Stromal cell of bone marrow (primary cell): ENCODE data around the gene ANKRD13B.
A peak's percentile ranks its signal among the peaks of the same experiment; 100 is the strongest.

Experiments used
- DNase-seq: peaks from one replicate; pipeline ENCODE4 v3.0.0-alpha.2; 2012; ENCODE audit warnings: low read depth

Gene ANKRD13B

DNA sequence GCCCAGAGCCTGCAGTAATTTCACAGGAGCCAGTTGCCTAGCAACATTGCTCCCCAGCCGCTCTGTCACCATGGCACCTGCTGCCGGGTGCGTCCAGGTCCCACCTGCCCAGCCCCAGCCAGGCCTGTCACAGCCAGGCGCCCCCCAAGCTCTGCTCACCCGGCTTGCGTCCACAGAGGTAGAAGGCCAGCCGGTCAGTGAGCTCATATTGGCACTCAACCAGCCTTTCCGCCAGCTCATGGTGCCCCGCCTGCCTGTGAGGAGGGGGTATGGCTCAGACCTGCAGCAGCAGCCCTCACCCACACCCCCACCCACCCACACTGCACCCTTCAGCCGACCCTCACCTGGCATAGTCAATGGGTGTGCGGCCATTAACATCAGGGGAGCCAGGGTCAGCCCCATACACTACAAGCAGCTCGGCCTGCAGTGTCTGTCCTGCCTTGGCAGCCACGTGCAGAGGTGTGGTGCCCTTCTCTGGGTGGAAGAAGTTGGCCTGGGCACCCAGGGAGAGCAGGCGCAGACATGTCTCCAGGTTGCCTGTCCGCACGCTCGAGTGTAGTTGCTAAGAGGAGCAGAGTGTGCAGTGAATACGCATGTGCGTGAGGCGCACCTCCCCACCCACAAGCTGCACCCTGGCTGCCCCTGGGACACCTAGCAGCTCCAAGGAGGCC lies 11.2 kb upstream of the ANKRD13B start:
- no peak for DNase-seq

DNA sequence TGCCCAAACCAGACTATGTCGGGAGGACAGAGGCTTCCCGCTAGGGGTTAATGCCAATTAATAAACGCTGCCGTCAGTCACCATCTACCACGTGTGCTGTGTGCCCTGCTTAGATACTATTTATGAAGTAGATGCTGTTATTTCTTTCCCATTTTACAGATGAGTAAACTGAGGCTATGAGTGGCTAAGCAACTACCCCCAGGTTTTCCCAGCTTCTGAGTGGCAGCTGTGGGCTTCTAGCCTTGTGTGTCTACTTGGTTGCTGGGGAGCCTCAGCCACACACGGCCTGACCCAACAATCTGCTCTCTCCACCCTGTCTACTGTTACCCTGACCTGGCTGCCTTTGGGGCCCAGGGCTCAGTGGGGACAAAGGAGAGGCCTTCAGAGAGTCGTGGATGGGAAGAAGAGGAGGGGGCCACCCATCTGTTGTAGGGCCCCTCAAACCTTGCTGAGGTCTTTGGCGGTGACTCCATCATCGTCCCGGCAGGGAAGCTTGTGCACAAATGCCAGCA lies 10.6 kb upstream of the ANKRD13B start:
- no peak for DNase-seq

DNA sequence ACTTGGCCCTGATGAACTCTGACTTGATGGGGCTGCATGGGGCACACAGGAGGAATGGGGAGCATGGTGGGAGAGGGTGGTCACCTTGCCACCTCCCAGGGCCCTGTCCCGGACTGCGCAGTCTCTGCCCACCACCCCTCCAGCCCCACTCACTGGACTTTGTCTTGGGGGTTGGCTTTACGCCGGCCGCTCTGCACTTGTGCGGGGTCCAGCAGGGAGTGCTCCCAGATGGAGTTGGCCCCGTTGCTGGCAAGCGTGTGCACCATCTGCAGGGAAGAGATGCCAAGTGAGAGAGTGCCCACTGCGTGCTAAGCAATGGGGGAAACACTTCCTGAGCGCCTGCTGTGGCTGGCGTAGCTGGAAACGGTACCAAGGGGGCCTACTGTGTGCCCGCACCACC lies 10.2 kb upstream of the ANKRD13B start:
- no peak for DNase-seq

DNA sequence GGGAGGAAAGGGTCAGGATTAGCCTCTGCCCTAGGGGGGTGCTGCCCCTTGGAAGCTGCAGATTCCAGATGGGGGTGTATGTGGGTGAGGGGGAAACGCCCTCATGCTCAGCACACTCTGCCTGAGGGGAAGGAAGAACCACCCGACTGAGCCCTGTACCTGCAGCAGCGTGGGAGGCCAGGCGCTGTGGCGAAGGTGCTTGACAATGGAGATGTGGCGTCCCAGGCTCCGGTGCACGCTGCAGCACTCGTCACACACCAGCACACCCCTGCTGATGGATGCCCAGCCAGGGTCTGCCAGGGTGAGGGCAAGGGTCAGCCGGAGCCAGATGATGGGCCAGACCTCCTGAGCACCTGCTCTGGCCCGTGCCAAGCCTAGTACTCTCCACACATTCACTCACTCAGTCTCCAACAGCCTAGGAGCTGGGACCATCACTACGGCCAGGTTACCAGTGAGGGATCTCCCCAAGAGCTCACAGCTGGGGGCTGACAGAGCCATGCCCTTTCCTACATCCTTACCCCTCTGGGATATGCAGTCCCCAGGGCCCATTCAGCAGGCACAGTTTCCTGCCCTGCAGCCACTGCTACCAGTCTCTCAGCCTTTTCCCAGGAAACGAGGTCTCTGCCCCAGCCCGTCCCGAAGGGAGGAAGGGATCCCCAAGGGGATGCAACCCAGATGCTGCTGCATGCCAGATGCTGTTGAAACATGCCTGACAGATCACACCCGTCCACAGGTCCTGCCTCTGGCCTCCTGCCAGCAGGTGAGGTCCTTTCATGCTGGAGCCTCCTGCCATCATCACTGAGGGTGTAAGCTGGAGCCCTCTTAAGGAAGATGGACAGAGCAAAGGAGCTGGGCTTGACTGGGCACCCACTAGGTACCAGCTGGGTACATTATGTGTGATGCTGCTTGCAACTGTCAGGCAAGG lies 9.3 kb upstream of the ANKRD13B start:
- DNase-seq = no peak

DNA sequence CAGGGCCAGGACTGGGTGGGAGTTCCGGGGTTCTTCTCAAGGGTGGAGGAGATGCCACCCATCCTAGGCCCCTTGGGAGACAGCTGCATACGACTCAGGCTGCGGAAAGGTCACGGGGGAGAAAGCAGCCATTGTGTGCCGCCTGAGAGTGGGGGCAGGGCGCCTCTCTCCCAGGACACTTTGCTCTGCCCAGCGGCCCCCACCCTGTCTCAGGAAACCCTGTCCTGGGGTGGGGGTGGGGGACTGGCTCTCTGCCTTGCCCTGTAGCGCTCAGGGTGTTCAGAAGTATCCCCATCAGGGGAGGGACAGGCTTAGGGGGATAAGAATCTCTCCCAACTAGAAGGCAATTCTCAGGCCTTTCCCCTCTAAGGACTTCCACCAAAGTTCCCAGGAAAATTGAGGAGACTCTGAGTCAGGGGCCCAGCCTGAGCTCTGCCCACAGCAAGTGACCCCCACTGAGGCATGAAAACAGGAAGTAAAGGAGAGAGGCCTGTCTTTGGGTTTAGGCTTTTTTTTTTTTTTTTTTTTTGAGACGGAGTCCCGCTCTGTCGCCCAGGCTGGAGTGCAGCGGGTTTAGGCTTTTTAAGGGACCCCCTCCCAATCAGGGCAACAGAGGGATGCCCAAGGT lies 8.4 kb upstream of the ANKRD13B start:
- DNase-seq = no peak

DNA sequence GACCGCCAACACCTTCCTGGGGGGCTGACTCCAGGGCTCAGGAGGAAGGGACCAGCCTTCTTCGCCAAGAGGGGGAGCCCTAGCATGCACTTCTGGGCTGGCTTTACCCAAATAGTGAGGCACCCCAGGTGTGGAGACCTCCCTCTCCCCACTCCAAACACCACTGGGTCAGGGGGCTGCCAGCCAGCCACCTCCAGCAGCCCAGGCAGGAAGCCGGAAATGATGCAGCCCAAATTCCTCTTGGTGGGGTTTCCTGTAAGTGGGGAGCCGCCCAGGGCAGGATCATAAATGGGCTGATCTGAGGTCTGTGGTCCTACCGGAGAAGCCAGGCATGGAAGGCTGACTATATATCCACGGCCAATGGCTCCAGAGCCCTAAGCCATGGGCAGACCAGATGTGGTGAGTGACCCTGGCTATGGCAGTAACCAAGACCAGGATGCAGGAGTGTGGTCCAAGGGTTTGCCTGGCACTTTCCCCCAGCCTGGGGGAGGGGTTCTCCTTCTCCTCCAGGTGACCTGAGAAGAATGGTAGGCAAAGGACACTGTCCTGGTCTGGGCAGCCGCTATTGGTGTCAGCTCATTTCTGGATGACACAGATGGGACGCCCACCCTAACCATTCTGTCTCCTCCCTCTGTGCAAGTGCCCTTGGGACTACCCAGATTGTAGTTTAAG lies 7.7 kb upstream of the ANKRD13B start:
- DNase-seq = no peak

DNA sequence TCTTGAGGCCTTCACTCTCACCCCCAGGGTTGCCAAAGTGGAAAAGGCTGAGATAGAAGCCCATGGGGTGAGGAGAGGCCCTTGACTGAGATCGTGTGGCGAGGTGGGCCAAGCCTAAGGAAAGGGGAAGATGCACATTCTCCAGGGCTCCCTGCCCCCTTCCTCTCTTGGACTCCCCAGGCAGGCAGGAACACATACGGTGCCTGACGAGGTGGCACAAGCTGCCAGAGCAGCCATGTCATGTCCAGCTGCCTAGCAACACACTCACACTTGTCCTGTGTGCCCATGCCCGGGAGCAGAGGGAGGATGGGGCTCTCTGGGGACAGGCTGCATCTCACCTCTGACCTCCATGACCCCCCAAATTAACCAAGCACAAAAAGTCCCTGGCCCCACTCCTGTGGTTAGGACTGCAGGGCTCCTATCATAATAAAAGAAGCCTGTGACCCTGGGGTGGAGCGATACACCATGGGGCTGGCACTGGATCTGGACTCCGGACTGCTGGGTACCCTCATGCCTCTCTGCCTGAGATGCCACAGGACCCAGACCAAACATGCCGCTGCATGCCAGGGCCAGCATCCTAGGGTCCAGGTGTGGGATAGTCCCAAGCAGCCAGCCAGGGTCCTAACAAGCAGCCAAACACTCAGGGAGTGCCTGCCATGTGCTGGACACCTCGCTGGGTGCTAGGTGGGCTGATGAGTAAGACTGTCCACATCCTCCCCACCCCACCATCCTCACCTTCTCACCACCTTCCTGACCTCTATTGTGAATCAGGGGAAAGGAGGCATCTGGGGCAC lies 6.1 kb upstream of the ANKRD13B start:
- no peak for DNase-seq

DNA sequence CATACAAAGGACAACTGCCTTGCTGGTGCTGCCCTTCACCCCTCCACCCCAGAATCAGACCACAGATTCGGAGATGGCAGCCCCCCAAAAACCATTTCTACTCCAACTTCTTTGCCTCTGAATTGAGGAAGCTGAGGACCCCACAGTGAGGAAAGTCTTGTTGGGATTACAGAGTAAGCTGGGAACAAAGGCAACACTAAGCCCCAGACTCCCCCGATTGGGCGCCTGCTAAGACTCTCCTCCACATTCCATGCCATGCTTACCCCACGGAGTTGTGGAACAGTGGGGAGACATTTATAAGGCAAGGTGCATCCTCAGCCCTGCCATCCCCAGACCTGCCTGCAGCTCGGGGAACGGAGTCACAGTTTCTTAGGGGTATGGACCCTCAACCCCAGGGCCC lies 5.3 kb upstream of the ANKRD13B start:
- DNase-seq = no peak

DNA sequence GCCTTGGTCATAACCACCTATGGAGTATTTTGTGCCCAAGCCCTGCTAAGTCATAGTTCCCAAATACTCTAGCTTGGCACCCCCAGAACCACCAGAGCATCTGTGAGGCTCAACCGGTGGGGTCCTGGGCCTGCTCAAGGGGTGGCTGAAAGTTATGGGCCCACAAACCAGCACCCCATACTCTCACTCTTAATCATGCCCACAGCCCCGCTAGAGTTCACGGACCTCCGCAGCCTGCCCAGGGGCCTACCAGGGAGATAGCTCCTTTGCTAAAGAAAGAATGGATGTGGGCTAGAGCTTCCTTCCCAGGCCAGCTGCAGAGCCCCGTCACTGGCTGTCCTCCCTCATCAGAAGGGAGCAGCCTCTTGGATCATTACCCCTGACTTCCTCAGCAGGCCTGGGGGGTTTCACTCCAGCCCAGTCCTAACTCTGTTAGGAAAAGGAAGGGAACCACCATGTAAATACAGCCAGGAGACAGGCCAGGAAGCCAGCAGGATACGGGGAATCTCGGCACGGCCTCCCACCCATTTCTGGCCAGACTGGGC lies 4.8 kb upstream of the ANKRD13B start:
- no peak for DNase-seq

DNA sequence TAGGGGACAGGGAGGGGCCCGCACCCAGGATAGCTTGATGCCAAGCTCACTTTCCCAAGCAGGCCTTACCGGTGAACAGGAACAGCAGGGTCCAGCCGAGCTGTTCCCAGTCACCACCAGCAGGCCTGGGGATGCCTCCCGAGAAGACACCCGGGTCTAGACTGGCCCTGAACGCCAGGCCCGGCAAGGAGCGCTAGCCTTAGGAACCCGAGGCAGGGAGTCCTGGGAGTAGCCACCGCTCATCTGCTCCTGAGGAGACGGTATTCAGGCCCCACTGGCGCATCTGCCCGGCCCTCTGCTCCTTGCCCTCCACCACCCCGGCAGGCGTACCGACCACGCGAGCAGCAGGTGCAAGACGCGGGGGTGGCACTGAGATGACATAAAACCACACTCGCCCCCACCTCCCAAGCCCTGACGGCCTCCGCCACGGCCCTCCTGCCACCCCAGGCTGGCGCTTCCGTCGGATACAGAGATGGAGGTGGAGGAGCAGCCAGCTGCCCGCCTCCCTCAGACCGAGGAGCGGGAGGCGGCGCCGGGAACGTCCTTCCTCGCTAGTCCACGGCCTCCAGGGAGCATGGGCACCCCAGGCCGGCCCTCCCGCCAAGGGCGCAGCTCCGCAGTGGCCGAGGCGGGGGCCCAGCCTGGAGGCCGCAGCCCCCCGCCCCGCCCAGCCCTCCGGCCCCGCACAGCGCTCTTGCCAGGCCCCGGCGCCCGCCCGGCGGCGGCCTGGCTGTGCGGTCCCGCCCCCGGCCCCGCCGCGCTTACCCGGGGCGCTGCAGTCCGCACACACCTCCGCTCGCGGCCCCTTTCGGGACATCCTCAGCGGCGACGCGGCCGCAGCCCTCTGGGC lies 4.1 kb upstream of the ANKRD13B start:
- DNase-seq = no peak

DNA sequence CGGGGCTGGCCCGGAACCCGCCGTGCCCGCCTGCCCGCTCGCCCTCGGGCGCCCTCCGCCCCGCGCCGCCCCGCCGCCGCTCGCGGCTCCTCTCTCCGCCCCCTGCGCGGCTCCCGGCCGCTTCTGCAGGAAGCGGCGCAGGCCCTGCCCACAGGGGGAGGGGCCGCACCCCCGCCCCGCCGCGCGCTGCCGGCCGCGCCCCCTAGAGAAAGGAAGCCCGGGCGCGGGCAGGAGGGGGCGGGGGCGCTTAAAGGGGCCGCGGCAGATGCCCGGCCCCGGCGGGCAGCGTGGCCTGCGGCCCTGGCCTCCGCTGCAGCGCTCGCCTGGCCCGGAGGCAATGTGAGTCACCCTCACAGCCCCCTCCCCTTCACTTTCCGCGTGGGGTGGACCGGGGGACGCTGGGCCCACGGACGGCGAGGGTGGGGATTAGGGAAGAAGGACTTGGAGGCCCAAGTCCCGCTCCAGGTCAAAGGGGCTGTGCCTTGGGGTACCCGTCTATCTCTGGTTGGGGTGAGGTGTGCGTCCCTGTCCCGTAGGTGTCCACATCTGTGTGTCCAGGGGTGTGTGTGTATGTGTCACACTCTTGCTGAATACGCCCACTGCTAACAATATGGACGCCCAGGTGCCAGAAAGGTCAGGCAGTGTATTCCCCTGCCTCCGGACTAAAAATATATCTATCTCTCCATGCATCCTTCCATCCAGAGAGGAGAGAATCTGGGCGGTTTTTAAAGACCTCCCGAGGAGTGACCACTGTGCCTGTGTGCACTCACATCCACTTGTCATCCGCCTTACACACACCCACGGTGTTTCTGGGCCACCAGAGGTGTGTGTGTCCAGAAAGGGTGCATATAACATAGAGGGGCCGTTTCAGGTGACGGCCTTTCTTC lies 3.2 kb upstream of the ANKRD13B start, which contains the start of gene GIT1:
GIT1 (minus strand) TSS at position 125 of the 887 bp plus-strand sequence. CDS start 270 bp downstream, outside the sequence.
- peak; percentile 76 for DNase-seq

DNA sequence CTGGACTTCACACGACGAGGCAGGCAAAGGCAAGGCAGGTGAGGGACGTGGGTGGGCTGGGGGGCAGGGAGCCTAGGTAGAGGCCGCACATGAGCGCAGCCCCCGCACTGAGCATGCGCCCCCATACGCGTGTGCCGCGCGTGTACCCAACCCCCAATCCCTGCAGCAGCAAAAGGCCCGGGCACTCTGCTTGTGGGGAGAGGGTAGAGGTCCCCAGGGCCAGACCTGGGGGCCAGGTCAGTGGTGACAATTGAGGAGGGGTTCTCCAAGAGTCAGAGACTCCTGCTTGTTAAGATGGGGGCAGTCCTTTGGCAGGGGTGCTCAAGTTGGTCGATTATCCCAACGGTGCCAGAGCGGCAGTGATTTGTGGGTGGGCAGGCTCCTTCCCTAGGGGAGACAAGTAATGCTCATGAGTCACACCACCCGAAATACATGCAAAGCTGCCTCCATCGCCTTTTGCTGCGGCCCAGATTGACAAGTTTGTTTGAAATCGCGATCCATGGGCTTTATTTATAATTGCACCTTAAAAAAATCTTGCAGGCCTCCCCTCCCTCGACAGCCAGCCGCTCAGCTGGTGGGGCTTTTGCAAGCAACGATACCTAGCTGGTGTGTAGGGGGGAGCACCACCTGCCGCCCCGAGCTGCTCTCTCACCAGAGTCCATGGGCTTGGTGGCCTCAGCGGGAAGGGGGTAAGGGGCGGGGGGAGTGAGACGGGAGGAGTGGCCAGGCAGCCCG lies 2.4 kb upstream of the ANKRD13B start:
- DNase-seq = no peak

DNA sequence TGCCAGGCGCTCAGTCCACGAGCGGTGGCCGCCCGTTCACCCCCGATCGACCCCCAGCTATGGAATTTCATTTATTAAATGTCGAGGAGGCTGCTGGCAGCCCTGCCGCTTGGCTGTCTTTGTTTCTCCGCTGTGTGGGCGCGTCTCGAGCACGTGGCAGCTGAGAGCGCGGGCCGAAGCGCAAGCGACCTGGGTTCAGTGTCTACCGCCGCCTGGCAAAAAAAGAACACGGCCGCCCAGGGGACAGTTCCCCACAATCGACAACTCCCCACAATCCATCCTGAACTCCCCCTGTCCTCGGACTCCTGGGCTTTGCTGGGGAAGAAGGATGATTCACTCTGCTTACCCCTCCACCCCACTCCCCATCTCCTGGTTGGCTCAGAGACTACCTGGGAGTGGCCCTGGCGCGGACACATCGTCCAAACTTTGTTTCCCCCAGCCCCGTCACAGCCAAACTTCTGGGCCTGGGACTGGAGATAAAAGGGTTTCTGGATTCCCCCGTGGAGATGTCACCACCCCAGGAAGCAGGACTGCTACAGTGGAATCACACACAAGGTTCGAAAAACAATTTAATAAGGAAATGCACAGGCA lies 1.7 kb upstream of the ANKRD13B start:
- no peak for DNase-seq

DNA sequence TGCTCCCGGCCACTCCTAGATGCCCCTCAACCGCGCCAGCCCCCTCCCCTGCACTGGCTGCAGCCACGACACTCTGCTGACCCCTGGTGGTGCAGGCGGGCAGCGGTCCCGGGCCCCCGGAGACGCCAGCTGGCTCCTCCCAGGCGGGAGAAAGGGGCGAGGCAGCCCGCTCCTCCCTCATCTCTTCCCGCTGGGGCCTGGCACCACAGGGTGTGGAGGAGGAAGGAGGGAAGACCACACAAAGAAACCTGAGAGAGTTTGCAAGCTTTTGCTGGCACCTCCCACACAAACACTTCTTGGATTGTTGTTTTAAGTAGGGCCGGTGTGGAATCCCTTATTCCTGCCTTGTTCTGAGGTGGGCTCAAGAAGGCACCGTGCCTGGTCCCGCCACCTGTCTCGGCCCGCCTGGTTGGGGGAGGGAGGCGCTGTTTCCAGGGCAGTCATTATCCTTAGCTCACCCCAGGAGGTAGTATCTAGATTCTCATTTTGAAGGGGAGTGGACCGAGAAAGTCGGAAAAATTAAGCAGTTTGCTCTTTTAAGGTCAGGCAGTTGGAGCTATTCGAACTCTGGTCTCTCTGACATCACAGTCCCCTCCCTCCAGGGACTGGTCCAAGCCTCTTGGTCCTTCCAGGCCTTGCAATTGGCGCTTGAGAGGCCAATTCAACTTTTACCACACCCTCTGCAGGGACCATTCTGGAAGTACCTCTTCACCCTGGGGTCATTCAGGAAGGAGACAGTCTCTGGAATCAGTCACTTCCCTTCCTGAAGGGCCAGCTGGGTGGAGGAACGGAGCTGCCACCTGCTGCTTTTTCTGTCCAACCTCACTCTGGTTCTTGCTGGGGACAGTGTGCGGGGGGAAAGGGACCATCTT lies 959 bp upstream of the ANKRD13B start:
- DNase-seq = no peak

DNA sequence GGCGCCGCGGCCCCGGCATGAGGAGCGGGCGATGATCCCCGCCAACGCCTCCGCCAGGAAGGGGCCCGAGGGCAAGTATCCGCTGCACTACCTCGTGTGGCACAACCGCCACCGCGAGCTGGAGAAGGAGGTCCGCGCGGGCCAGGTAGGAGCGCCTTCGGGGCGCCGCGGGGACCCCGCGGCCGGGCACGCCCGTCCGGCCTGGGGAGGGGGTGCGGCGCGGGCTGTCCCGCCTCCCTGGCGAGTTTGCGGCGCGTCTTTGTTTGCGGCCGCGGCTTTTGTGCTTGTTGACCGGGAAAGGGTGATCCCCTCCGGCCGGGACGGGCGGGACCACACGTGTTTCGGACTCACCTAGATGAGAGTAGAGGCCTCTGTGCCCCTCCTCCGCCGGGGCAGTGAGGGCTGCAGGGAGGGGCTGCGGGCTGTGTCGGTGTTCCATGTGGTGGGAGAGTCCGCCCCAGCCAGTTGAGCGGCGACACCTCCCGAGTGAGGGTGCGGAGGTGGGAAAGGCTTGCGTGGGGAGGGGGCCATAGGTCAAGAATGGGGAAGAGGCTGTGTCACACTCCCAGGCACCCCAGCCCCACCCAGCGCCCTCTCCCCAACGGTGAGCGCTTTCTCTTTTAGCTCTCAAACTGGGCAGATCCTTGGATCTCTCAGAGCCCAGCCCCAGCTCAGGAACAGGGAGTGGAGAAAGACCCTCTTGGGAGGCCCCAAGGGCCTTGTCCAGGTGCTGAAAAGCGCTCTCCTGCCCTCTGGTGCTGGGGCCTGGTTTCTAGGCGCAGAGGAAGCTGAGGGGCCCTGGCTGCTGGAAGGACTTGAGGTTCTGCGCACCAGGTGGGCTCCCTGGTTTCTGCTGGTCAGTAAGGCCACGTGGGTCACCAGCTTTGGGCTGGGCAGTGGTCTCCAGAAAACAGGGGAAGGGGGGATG lies 923 bp downstream of the ANKRD13B start:
- no peak for DNase-seq
